GM12878 (cell line): Measurements from ENCODE around the gene DNAH11. TPM values are rescaled to one million over a fixed set of nuclear protein-coding genes. Genes with fewer than 3 reads are reported as not detected.

ENCODE experiments used
- ATAC-seq: fragments of 200-7000 bp; cut with Tn5 transposase; 3 replicates; pipeline ENCODE4 v1.9.1; 2020; ENCODE audit warnings: mild to moderate bottlenecking, moderate library complexity
- Bru-seq: library from RNA; stranded (reverse); fragments of 400-500 nt; gene quantifications from one replicate; lab custom pipeline; 2021; lab: Mats Ljungman, UMichigan
- BruChase-seq, 2 experiments: library from RNA; stranded (reverse); fragments of 400-500 nt; gene quantifications; one replicate each; lab custom pipeline; 2021; lab: Mats Ljungman, UMichigan
- BruUV-seq: library from RNA; stranded (reverse); fragments of 400-500 nt; replicated peaks from 2 replicates; lab custom pipeline; 2021; lab: Mats Ljungman, UMichigan
- CTCF ChIA-PET: fragments of 300-600 bp; sonication (Branson Sonifier 250); formaldehyde crosslinking; extraction: SDS; loops from one replicate; lab custom pipeline; 2021; ENCODE audit warnings: inconsistent platforms; lab: Yijun Ruan, JAX
- POLR2A ChIA-PET: fragments of 350-600 bp; formaldehyde crosslinking; extraction: SDS; loops from one replicate; lab custom pipeline; 2021; ENCODE audit warnings: inconsistent platforms; lab: Charles Lee
- RAD21 ChIA-PET: fragments of 300-600 bp; sonication (Branson Sonifier 250); formaldehyde crosslinking; loops from one replicate; lab custom pipeline; 2023; ENCODE audit warnings: antibody characterized with exemption; ENCODE audit not compliant: unreplicated experiment; lab: Charles Lee
- SMC1A ChIA-PET: fragments of 300-600 bp; sonication (Branson Sonifier 250); formaldehyde crosslinking; loops from one replicate; lab custom pipeline; 2023; ENCODE audit not compliant: unreplicated experiment, uncharacterized antibody; lab: Charles Lee
- DNase-seq: peaks from one replicate; pipeline ENCODE4 v3.0.0-alpha.2; 2011; ENCODE audit warnings: low read depth, low spot score
- FAIRE-seq: peaks from 3 replicates; lab custom pipeline; 2011; peaks lifted over from hg19 to GRCh38; lab: Jason Lieb, UNC
- H2AFZ ChIP-seq: 2 replicates; pipeline ENCODE4 v1.6.0; 2011; ENCODE audit warnings: low read depth, low read length, control low read depth; ENCODE audit not compliant: control insufficient read depth
- H3K27ac ChIP-seq: 2 replicates; pipeline ENCODE4 v1.5.1; 2011; ENCODE audit warnings: control low read depth; ENCODE audit not compliant: control insufficient read depth, insufficient read depth
- H3K27me3 ChIP-seq, 2 experiments: replicated peaks in 1 of 2; 2 replicates each; pipeline versions ENCODE4 v1.6.0 to v1.6.1; 2011; ENCODE audit warnings: low read length in 1 of 2; ENCODE audit not compliant: control insufficient read depth in 2 of 2, insufficient read depth in 2 of 2
- H3K36me3 ChIP-seq, 2 experiments: 2 replicates each; pipeline ENCODE4 v1.5.1; 2011; ENCODE audit warnings: low read length in 1 of 2; ENCODE audit not compliant: control insufficient read depth in 2 of 2, insufficient read depth in 2 of 2
- H3K4me1 ChIP-seq: 2 replicates; pipeline ENCODE4 v1.6.1; 2011; ENCODE audit warnings: mild to moderate bottlenecking, low read length, moderate library complexity, mixed read lengths; ENCODE audit not compliant: control insufficient read depth, insufficient read depth
- H3K4me2 ChIP-seq: 2 replicates; pipeline ENCODE4 v1.6.0; 2011; ENCODE audit warnings: control low read depth; ENCODE audit not compliant: control insufficient read depth, insufficient read depth
- H3K4me3 ChIP-seq: fragments of 200-600 bp; sonication (generic); 2 replicates; pipeline ENCODE4 v1.5.1; 2016
- H3K79me2 ChIP-seq: 2 replicates; pipeline ENCODE4 v1.6.0; 2011; ENCODE audit warnings: low read length; ENCODE audit not compliant: control insufficient read depth, insufficient read depth
- H3K9ac ChIP-seq: 2 replicates; pipeline ENCODE4 v1.8.0; 2011; ENCODE audit warnings: low read length, control low read depth, mixed read lengths; ENCODE audit not compliant: control insufficient read depth, insufficient read depth
- H3K9me3 ChIP-seq: replicated peaks from 3 replicates; pipeline ENCODE4 v1.5.1; 2011; ENCODE audit warnings: mild to moderate bottlenecking, low read length; ENCODE audit not compliant: control insufficient read depth, insufficient read depth
- H4K20me1 ChIP-seq: 2 replicates; pipeline ENCODE4 v1.6.0; 2011; ENCODE audit not compliant: control insufficient read depth, insufficient read depth
- BCL11A ChIP-seq: IDR thresholded peaks from 2 replicates; pipeline ENCODE4 v1.6.1; 2011; ENCODE audit warnings: low read depth, low read length
- CBFB ChIP-seq: IDR thresholded peaks from 2 replicates; pipeline ENCODE4 v1.6.1; 2016; ENCODE audit warnings: antibody characterized with exemption, low read depth
- CHD2 ChIP-seq: IDR thresholded peaks from 2 replicates; pipeline ENCODE4 v1.6.1; 2011; ENCODE audit warnings: low read depth, low read length, improper control_type of control experiment, borderline replicate concordance
- JUNB ChIP-seq: IDR thresholded peaks from 2 replicates; pipeline ENCODE4 v1.6.1; 2016; ENCODE audit warnings: antibody characterized with exemption, mild to moderate bottlenecking
- NFYB ChIP-seq: IDR thresholded peaks from 2 replicates; pipeline ENCODE4 v1.6.1; 2011; ENCODE audit warnings: low read depth, mild to moderate bottlenecking, low read length, improper control_type of control experiment, moderate library complexity; ENCODE audit not compliant: insufficient read depth
- POLR2A ChIP-seq: IDR thresholded peaks from 2 replicates; pipeline ENCODE4 v1.6.1; 2011; ENCODE audit warnings: low read depth, mild to moderate bottlenecking, low read length
- RELA ChIP-seq: fragments of 450-650 bp; IDR thresholded peaks from 2 replicates; pipeline ENCODE4 v1.8.0; 2014; ENCODE audit warnings: borderline replicate concordance; ENCODE audit not compliant: partially characterized antibody
- WRNIP1 ChIP-seq: IDR thresholded peaks from 2 replicates; pipeline ENCODE4 v1.6.1; 2011; ENCODE audit warnings: low read depth, low read length, improper control_type of control experiment, borderline replicate concordance
- ZNF274 ChIP-seq: IDR thresholded peaks from one replicate; pipeline ENCODE4 v1.8.0; 2011; ENCODE audit not compliant: insufficient read length, insufficient read depth
- WGBS: methylation state at CpG from one replicate; pipeline ENCODE4 v1.1.6; 2016; ENCODE audit warnings: low lambda C conversion rate; ENCODE audit not compliant: insufficient replicate concordance, insufficient coverage; ENCODE audit errors: missing lambda C conversion rate; 5-methylcytosine and 5-hydroxymethylcytosine counted together
- in situ Hi-C: fragments of 300-500 bp; cut with MboI; formaldehyde crosslinking; loops from 9 replicates; pipeline ENCODE4 v1.14.3; 2018; ENCODE audit warnings: mixed read lengths
- intact Hi-C: fragments of 100-400 bp; cut with micrococcal nuclease; formaldehyde crosslinking; loops from one replicate; pipeline ENCODE4 v1.14.2; 2022; ENCODE audit not compliant: unreplicated experiment
- long read RNA-seq, 2 experiments: library from polyadenylated mRNA; unstranded; transcript quantifications; one replicate each; pipeline ENCODE4 v2.0.0, GENCODE V29; 2019 to 2020
- polyA minus RNA-seq, 3 experiments: library from RNA; depleted of rRNA, polyadenylated mRNA; stranded (reverse); fragments of >200 nt; gene quantifications; 2 replicates each; pipeline ENCODE4 v1.2.3, GENCODE V29; 2011
- polyA plus RNA-seq, 11 experiments: library from polyadenylated mRNA; depleted of rRNA in 4 of 11; unstranded in 6 of 11; stranded (reverse) in 5 of 11; fragments of >200 nt; fragmentation: Nextera tagmentation in 4 of 11; fragmentation: Illumina TruSeq in 1 of 11; extraction: Ambion mirVana in 4 of 11; extraction: Trizol in 1 of 11; gene quantifications; 1 replicate in 1 of 11; 2 replicates in 10 of 11; pipeline versions ENCODE4 v1.2.1 to v1.2.3, GENCODE V29; 2011 to 2016; ENCODE audit warnings: inconsistent platforms in 2 of 11, missing spikeins in 2 of 11, low read depth in 1 of 11
- total RNA-seq, 4 experiments: library from RNA; depleted of rRNA in 3 of 4; stranded (reverse); fragments of >200 nt in 3 of 4; fragmentation: Illumina TruSeq in 1 of 4; extraction: Trizol in 1 of 4; gene quantifications; 2 replicates each; pipeline versions ENCODE4 v1.2.1 to v1.2.3, GENCODE V29; 2013 to 2021
- TF ChIP-seq, protein P1 (sequence below): fragments of 450-650 bp; IDR thresholded peaks from 2 replicates; pipeline ENCODE4 v1.6.1; 2017; ENCODE audit warnings: mild to moderate bottlenecking, low read depth, inconsistent platforms; ENCODE audit not compliant: poor library complexity, severe bottlenecking
- TF ChIP-seq, protein P2 (sequence below): fragments of 450-650 bp; IDR thresholded peaks from 2 replicates; pipeline ENCODE4 v1.6.1; 2017; ENCODE audit warnings: low read depth, mild to moderate bottlenecking, moderate library complexity

Gene DNAH11, protein sequence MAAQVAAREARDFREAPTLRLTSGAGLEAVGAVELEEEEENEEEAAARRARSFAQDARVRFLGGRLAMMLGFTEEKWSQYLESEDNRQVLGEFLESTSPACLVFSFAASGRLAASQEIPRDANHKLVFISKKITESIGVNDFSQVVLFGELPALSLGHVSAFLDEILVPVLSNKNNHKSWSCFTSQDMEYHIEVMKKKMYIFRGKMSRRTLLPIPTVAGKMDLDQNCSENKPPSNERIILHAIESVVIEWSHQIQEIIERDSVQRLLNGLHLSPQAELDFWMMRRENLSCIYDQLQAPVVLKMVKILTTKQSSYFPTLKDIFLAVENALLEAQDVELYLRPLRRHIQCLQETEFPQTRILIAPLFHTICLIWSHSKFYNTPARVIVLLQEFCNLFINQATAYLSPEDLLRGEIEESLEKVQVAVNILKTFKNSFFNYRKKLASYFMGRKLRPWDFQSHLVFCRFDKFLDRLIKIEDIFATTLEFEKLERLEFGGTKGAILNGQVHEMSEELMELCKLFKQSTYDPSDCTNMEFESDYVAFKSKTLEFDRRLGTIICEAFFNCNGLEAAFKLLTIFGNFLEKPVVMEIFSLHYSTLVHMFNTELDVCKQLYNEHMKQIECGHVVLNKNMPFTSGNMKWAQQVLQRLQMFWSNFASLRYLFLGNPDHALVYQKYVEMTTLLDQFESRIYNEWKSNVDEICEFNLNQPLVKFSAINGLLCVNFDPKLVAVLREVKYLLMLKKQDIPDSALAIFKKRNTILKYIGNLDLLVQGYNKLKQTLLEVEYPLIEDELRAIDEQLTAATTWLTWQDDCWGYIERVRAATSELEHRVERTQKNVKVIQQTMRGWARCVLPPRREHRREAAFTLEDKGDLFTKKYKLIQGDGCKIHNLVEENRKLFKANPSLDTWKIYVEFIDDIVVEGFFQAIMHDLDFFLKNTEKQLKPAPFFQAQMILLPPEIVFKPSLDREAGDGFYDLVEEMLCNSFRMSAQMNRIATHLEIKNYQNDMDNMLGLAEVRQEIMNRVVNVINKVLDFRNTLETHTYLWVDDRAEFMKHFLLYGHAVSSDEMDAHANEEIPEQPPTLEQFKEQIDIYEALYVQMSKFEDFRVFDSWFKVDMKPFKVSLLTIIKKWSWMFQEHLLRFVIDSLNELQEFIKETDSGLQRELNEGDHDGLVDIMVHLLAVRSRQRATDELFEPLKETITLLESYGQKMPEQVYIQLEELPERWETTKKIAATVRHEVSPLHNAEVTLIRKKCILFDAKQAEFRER (N-terminal part only)
- 0.37 and 0.63 TPM in 2 replicates for total RNA-seq (2013; cell fraction: nucleolus; rRNA removed)
- total RNA-seq (2014; rRNA removed) (under 0.01 and 0.06 TPM in 2 replicates), total RNA-seq (2014; rRNA removed; fragmentation: Illumina TruSeq; extraction: Trizol) (0.04 and 0.28 TPM in 2 replicates), total RNA-seq (2021) (0.03 and 0.27 TPM in 2 replicates), polyA plus RNA-seq (2011; rRNA removed) (0.12 and 0.23 TPM in 2 replicates), polyA plus RNA-seq (2014; fragmentation: Illumina TruSeq; extraction: Trizol) (0.09 and 1.1 TPM in 2 replicates), polyA plus RNA-seq (2014; fragmentation: Nextera tagmentation; extraction: Ambion mirVana) (under 1 TPM; 0.09 to 0.29 TPM), polyA plus RNA-seq (2014; rRNA removed) (0.03 and 0.12 TPM in 2 replicates), polyA plus RNA-seq (2016; fragmentation: Nextera tagmentation; extraction: Ambion mirVana) (under 1 TPM; 0.16 to 0.56 TPM), polyA minus RNA-seq (2011; rRNA and poly(A)+ RNA removed) (0.15 TPM in 2 replicates), Bru-seq, nascent RNA (percentile 11 among the genes with signal in this experiment), BruChase-seq, experiment 1, labeled RNA remaining after a 6-hour chase (percentile 16 among the genes with signal in this experiment), BruChase-seq, experiment 2, labeled RNA remaining after a 2-hour chase (percentile 24 among the genes with signal in this experiment)
- not detected for polyA plus RNA-seq (2011; ENCODE audit: low read depth)
- polyA plus RNA-seq (2011; cell fraction: cytosol; rRNA removed): 0.01 and 0.05 TPM in 2 replicates
- 0.18 and 0.45 TPM in 2 replicates for polyA plus RNA-seq (2011; cell fraction: nucleus; rRNA removed)
- not detected in 2 replicates for polyA plus RNA-seq (2012)
- polyA minus RNA-seq (2011; cell fraction: cytosol; rRNA and poly(A)+ RNA removed): not detected in 2 replicates
- polyA minus RNA-seq (2011; cell fraction: nucleus; rRNA and poly(A)+ RNA removed): 0.77 and 1.3 TPM in 2 replicates
- long read RNA-seq, experiment 1: 0 reads
- long read RNA-seq, experiment 2, partial matches to known transcripts: 0 of 1 reads
- long read RNA-seq, experiment 2, other reads (novel, unspliced or antisense): 1 of 1 reads

DNA sequence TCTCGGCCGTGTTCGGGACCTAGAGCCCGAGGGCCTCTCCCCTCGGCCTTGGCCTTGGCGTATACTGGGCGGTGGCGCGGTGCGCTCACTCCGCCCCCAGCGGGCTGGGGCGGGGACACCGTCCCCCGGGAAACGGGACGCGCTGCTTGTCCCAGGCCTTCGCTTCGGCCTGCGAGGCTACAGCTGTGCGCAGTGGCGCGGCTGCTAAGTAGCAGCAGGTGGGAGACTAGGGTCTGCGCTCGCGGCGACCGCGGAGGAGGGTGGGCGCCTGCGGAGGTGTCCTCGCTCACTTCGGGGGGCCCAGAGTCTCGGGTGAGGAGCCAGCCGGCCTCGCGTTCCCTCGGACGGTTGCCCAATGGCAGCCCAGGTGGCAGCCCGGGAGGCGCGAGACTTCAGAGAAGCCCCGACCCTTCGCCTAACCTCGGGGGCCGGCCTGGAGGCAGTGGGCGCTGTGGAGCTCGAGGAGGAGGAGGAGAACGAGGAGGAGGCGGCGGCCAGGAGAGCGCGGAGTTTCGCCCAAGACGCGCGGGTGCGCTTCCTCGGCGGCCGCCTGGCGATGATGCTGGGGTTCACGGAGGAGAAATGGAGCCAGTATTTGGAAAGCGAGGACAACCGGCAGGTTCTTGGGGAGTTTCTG is at the start of gene DNAH11:
Gene DNAH11, plus strand, starts transcription at position 149 of the 637 bp plus-strand sequence. Its CDS starts 207 bp downstream, at position 356.
- ChIA-PET SMC1A (no interaction called here), POLR2A (no interaction called here), CTCF (no interaction called here), RAD21 (no interaction called here)
- no peak within 1 kb of the TSS for H2AFZ ChIP-seq
- no TSS peak for BruUV-seq
- peak; percentile 47; the same call in 2 of the 3 replicates for ATAC-seq
- WGBS: 10% methylated on average over 62 of the region's 66 CpGs
- peak within 1 kb of the TSS; percentile 50; the same call in 1 of the 2 replicates for H3K4me2 ChIP-seq
- no peaks in the 10 kb centered on the region for H3K79me2 ChIP-seq
- no peaks in the 10 kb centered on the region for H3K4me1 ChIP-seq
- intact Hi-C loops (no loop called here), in situ Hi-C loops (no loop called here)
- H3K9ac ChIP-seq: no peak within 1 kb of the TSS
- peaks cover 5 to 22% of the 10 kb centered on the region in 2 experiments for H3K27me3 ChIP-seq
- no peak within 1 kb of the TSS for H3K4me3 ChIP-seq
- no peaks in the 10 kb centered on the region for H3K36me3 ChIP-seq
- no peaks in the 10 kb centered on the region; the same call in 2 of the 3 replicates for H3K9me3 ChIP-seq
- DNase-seq: no peak
- H3K27ac ChIP-seq: no peak within 1 kb of the TSS
- FAIRE-seq: no peak
- H4K20me1 ChIP-seq: no peaks in the 10 kb centered on the region
- TF ChIP-seq, protein P1, sequence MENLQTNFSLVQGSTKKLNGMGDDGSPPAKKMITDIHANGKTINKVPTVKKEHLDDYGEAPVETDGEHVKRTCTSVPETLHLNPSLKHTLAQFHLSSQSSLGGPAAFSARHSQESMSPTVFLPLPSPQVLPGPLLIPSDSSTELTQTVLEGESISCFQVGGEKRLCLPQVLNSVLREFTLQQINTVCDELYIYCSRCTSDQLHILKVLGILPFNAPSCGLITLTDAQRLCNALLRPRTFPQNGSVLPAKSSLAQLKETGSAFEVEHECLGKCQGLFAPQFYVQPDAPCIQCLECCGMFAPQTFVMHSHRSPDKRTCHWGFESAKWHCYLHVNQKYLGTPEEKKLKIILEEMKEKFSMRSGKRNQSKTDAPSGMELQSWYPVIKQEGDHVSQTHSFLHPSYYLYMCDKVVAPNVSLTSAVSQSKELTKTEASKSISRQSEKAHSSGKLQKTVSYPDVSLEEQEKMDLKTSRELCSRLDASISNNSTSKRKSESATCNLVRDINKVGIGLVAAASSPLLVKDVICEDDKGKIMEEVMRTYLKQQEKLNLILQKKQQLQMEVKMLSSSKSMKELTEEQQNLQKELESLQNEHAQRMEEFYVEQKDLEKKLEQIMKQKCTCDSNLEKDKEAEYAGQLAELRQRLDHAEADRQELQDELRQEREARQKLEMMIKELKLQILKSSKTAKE: no peak
- no peak for TF ChIP-seq CBFB
- no peak for TF ChIP-seq JUNB
- TF ChIP-seq, protein P2, sequence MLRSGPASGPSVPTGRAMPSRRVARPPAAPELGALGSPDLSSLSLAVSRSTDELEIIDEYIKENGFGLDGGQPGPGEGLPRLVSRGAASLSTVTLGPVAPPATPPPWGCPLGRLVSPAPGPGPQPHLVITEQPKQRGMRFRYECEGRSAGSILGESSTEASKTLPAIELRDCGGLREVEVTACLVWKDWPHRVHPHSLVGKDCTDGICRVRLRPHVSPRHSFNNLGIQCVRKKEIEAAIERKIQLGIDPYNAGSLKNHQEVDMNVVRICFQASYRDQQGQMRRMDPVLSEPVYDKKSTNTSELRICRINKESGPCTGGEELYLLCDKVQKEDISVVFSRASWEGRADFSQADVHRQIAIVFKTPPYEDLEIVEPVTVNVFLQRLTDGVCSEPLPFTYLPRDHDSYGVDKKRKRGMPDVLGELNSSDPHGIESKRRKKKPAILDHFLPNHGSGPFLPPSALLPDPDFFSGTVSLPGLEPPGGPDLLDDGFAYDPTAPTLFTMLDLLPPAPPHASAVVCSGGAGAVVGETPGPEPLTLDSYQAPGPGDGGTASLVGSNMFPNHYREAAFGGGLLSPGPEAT: no peak
- no peak for TF ChIP-seq NFYB
- TF ChIP-seq WRNIP1: no peak
- TF ChIP-seq BCL11A: no peak
- no peak for TF ChIP-seq POLR2A
- TF ChIP-seq RELA: no peak
- no peak for TF ChIP-seq ZNF274
- no peak for TF ChIP-seq CHD2
